RPMI8226 (cell line): ENCODE data around the gene VMP1.
"Not testable (repeated sequence)": the region's sequence is repeated elsewhere in the genome, so short reads cannot be mapped to it uniquely, and the experiment has no call there.

Experiments used
- DNase-seq: peaks from one replicate; pipeline ENCODE4 v3.0.0-alpha.2; 2015

VMP1 gene

GRCh38 chr17:59814685-59815084 is 107.2 kb downstream of the VMP1 start:
- no peak for DNase-seq

- DNase-seq: no peak
Observed at GRCh38 chr17:59815965-59816364, 108.5 kb downstream of the VMP1 start.

- no peak for DNase-seq
Observed at GRCh38 chr17:59825533-59826322, 118.3 kb downstream of the VMP1 start.

GRCh38 chr17:59826706-59827453 is 119.4 kb downstream of the VMP1 start:
- DNase-seq: no peak

GRCh38 chr17:59827721-59828477 is 120.4 kb downstream of the VMP1 start:
- DNase-seq: no peak

GRCh38 chr17:59828478-59828760 is 121.0 kb downstream of the VMP1 start:
- no peak for DNase-seq

GRCh38 chr17:59828819-59829216 is 121.4 kb downstream of the VMP1 start:
- not testable (repeated sequence) for DNase-seq

GRCh38 chr17:59829217-59830006 is 122.0 kb downstream of the VMP1 start:
- DNase-seq: peak; percentile 11

GRCh38 chr17:59830007-59830630 is 122.7 kb downstream of the VMP1 start:
- no peak for DNase-seq

- no peak for DNase-seq
Observed at GRCh38 chr17:59830846-59831486, 123.5 kb downstream of the VMP1 start.

- no peak for DNase-seq
Observed at GRCh38 chr17:59832883-59833379, 125.5 kb downstream of the VMP1 start.

GRCh38 chr17:59837308-59838051 is 130.0 kb downstream of the VMP1 start:
- DNase-seq: peak; percentile 90

GRCh38 chr17:59838052-59838916 is 130.8 kb downstream of the VMP1 start:
- peak; percentile 35 for DNase-seq

- no peak for DNase-seq
Observed at GRCh38 chr17:59839651-59840328, 132.3 kb downstream of the VMP1 start.

GRCh38 chr17:59840329-59841090 is 133.1 kb downstream of the VMP1 start:
- DNase-seq: no peak

GRCh38 chr17:59841091-59841881 is 133.8 kb downstream of the VMP1 start:
- not testable (repeated sequence) for DNase-seq

- DNase-seq: not testable (repeated sequence)
Observed at GRCh38 chr17:59841882-59842263, 134.4 kb downstream of the VMP1 start.
